Measurements from ENCODE around the gene DOK6. TPM values are rescaled to one million over a fixed set of nuclear protein-coding genes. Genes with fewer than 3 reads are reported as not detected.
A peak's percentile ranks its signal among the peaks of the same experiment; 100 is the strongest.
"Not testable (repeated sequence)": the region's sequence is repeated elsewhere in the genome, so short reads cannot be mapped to it uniquely, and the experiment has no call there.

The DOK6 gene
- not detected in 2 replicates for total RNA-seq (2014; rRNA removed; shearing (Covaris generic))

DNA sequence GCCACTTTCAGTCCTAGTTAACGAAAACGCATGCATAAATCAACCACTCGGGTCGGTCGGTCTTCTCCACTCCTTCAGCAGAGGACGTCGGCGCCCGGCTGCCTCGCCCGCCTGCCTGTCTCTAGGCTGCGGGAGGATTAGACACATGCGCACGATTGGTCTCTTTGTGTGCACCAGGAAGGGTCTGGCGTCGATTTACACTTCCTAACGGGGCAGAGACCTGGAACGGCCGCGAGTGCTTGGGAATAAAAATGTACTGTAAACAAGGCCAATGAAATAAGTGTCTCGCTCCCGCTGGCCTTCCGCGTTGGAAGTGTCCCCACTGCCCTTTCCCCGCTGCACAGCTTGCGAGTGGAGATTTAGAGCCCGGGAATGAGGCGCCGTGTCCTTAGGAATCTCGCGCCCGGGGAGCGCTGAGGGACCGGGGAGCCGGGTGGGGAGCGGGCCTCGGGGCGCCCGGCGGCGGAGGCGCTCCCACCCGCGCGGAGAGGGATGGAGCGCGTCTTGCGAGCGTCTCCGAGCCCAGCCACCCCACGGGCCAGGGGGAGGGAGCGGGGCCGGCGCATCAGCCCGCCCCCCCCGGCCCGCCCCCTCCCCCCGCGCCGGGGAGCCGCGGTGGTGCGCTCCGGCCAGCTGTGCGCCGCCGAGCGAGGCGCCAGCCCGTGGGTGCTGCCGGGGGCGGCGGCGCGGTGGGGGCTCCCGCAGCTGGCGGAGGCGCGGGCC, at the start of gene DOK6:
TSS of gene DOK6 (plus strand) at position 636 of the 723 bp plus-strand sequence.
- peak; percentile 9 for DNase-seq (ENCODE audit: low read depth)

DNA sequence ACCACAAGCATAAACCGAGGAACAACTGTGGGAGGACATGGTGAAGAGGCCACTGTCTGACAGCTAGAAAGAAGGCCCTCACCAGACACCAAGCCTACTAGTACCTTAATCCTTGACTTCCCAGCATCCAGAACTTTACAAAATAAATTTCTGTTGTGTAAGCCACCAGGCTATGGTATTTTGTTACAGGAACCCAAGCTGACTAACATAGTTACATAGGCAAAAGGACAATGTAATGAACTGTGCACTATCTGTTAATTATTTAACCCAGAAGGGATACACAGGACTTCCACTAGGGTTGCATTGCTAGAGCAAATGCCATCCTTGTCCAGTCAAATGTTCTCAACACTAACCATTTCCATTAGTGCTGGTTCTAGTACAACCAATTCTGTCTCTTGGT, 47.7 kb upstream of the DOK6 start:
- DNase-seq (ENCODE audit: low read depth): no peak

DNA sequence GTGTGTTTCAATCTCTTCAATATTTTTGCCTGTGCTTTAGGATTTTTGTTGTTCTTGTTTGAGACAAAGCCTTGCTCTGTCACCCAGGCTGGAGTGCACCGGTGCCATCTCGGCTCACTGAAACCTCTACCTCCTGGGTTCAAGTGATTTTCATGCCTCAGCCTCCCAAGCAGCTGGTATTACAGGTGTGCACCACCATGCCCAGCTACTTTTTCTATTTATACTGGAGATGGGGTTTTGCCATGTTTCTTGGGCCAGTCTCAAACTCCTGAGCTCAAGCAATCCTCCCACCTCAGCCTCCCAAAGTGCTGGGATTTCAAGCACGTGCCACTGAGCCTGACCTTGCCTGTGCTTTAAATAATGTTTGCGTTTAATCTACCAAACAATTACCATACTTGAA, 43.1 kb upstream of the DOK6 start:
- DNase-seq (ENCODE audit: low read depth): no peak

DNA sequence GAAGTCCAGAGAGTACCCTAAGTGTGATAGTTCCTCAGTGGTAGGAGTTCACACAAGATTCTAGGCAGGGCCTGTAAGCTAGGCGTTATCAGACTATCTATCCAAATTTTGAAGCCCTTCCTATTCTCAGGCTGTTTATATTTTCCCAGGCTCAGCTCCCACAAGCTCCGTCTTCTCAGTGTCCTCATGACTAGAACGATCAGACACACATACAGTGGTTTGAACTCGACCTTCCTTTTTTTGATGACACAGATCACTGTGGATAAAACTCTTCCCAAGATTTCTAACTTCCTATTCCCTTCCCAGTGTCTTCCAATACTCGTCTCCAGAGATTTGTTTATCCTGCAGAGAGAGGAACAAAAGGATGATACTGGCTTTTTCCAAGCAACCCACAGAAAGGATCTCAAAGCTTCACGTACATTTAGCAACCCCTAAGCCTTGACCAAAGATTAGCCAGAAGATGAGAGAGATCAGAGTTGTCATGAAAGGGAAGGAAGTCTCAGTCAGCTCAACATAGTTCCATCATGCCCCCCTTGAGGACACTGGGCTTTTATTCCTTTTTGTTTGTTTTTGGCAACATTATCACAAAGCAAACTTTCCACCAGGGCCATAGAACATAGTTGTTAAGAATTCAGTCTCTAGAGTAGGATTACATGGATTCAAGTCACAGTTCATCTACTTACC, 42.3 kb upstream of the DOK6 start:
- no peak for DNase-seq (ENCODE audit: low read depth)

DNA sequence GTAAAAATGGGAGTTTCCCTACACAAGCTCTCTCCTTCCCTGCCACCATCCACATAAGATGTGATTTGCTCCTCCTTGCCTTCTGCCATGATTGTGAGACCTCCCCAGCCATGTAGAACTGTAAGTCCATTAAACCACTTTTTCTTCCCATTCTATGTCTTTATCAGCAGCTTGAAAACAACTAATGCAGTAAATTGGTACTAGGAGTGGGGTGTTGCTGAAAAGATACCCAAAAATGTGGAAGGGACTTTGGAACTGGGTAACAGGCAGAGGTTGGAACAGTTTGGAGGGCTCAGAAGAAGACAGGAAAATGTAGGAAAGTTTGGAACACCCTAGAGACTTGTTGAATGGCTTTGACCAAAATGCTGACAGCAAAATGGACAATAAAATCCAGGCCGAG, 40.9 kb upstream of the DOK6 start:
- DNase-seq (ENCODE audit: low read depth): not testable (repeated sequence)

DNA sequence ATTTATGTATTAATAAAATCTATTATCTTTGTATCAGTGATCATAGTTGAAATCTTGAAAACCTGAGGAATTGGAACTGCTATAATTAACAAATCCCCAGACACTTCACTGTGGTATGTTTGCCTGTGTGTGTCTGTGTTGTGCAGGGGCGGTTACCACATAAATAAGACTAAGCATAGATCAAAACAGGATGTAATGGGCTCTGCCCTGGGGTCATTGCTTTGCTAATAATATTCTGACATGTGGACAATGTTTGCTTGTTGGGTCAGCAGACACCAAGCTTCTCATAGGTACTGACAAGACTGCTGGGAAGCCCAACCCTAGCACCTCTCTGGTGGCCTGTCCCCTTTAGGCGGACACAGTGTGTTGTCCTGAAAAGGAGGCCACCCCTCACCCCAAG, 35.8 kb upstream of the DOK6 start:
- no peak for DNase-seq (ENCODE audit: low read depth)

DNA sequence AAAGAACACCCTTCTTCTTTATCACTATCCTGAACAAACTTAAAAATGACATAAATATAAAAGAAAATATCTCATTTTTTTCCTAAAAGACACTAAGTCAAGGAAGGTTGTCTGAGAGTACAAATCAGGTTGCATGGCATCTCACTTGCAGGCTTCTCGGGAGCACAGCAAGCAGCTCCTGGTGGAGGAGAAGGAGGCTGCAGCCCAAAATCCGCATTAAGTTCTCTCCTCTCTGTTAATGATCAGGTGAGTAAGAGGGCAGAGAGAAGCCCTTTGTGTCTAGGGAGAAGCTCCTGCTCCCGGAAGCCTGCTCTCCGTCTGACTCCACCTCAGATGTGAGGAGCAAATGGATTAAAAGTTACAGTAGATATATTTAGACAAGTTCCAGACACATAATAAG, 35.0 kb upstream of the DOK6 start:
- DNase-seq (ENCODE audit: low read depth): no peak

DNA sequence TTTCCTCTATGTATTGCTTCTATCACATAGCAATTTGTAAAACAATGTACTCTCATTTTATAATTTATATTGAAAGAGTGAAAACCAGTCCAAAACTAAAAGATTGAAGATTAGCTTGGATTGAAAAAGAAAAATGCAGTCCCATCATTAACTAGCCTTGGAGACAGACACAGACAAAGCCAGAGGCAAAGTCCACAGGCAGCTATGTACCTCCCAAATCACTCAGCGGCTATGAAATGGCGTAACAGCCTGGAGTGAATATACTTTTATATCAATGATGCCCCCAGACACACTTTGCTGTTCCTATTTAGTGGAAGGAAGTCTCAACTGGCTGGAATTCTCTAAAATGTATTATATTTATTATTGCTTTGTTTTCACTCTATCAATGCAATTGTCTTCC, 33.6 kb upstream of the DOK6 start:
- no peak for DNase-seq (ENCODE audit: low read depth)

DNA sequence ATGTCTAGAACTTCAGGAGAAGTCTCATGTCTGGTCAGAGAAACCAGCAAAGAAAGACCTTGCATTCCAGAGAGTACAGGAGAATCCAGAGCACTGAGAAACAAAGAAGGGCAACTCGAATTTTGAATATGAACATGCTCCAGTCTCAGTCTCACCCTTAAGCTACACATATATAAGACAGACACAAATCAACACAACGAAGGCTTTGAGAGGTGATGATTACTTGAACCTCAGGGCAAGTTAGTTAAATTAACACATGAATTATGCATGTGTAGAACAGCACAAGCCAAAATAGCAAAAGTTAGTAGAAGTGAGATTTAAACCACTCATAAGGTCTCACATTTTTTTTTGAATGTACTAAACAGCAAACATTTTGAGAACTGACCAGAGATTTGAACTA, 29.0 kb upstream of the DOK6 start:
- no peak for DNase-seq (ENCODE audit: low read depth)

DNA sequence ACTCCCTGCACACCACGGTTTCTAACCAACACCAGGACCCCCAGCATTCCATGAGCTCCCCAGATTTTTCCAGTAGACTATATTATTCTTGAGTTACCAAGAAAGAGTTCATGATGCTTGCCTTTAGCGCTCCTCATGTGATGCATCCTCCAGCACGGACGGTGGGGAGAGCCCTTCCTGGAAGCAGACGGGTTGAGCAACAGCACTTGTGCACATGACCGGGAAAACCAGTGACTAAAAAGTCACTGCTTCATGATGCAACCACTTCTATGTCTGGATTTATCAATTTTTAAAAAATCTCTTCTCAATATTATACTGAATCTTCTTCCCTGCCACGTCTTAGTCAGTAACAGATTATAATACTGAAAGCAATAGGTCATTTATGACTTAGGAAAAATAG, 20.4 kb upstream of the DOK6 start:
- no peak for DNase-seq (ENCODE audit: low read depth)

DNA sequence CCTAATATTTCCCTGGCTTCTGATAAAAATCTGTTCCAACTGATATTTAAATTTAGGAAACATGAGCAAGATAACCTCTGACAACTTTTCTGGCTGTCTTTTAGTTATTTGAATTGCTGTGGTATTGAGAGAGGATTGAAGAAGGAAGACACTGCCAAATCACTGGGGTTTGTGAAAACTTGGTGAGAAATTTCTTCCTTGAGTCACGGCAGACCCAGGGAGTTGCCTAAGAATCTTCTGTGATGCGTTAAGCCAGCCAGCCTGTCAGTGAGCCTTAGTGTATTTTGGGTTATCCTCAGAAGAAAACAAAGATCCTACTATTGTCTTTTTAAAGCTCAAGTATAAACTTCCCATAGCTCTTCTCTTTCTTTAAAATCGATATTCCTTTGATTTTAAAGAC, 17.5 kb upstream of the DOK6 start:
- DNase-seq (ENCODE audit: low read depth): no peak

DNA sequence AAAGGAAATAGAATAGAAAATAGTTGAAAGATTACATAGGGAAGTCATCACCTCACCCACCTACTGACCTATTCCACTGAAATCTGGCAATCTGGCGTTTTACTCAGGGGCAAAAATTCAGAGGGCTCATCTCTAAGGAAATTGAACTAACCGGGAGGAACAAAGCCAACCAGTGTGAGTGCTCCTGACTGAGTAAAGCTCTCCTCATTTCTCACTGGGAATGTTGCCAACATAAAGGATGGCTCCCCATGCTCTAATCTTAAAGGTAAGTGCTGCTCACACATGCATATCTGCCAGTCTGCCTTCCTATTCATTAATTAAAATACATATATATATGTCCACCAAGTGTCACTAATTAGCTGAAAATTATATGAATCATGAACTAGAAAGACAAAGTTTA, 13.5 kb upstream of the DOK6 start:
- no peak for DNase-seq (ENCODE audit: low read depth)

DNA sequence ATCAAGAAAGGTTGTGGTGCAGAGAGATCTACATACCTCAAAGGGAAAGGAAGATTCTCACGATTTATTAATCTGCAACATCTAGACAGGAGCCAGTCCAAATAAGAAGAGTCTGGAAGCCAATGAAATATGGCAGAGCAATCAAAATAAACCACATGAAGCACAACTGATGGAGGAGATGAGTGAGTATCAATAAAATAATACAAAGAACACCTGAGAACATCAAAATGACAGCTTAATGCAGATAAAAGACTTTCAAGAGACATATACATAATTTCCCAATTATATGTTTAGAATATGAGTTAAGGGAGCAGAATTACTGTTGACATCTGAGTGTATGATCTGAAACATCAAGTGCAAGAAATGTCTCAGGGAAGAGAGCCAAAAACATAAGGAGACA, 12.5 kb upstream of the DOK6 start:
- no peak for DNase-seq (ENCODE audit: low read depth)

DNA sequence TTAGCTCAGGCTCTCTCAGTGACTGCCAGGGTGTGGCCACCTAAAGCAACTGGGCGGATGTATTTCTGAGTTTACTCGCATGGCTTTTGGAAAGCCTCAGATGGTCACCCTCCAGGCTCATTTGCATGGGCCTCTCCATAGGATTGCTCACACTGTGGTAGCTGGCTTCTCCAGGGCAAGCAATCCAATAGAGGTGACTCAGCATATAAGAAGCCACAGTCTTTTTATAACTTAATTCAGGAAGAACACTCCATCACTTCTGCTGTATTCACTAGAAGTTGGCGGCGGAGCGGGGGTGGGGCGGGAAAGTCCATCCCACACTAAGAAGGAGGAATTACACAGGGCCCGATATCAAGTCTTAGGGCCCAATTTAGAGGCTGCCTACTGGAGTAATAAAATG, 3.6 kb upstream of the DOK6 start:
- peak; percentile 54 for DNase-seq (ENCODE audit: low read depth)

DNA sequence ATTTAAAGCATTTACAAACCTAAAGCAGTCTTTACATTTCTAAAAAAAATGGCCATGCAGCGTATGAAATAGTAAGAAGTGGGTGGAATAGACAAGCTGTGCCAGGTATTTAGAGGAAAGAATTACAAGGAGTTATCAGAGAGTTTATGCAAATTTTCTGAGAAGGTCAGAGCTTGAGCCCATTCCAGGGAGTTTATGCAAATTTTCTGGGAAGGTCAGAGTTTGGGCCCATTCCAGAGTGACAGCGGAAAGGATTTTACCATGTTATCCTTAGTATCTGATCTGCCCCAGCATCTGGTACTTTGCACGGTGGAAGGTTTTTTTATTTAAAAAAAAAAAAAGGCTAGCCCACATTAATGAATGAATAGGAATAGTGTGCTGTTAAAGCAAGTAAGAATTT, 1.4 kb upstream of the DOK6 start:
- no peak for DNase-seq (ENCODE audit: low read depth)

DNA sequence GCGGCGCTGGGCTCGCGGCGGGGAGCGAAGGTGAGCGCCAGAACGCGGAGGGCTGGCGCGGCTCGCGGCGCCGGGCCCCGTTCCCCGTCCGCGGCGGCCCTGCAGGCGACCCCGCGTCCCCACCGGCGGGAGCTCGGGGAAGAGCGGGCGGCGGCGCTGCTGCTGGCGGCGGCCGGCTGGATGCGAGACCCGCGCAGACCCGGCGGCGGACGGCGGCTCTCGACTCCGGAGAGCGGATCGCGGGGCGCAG, 213 bp downstream of the DOK6 start:
- DNase-seq (ENCODE audit: low read depth): no peak

DNA sequence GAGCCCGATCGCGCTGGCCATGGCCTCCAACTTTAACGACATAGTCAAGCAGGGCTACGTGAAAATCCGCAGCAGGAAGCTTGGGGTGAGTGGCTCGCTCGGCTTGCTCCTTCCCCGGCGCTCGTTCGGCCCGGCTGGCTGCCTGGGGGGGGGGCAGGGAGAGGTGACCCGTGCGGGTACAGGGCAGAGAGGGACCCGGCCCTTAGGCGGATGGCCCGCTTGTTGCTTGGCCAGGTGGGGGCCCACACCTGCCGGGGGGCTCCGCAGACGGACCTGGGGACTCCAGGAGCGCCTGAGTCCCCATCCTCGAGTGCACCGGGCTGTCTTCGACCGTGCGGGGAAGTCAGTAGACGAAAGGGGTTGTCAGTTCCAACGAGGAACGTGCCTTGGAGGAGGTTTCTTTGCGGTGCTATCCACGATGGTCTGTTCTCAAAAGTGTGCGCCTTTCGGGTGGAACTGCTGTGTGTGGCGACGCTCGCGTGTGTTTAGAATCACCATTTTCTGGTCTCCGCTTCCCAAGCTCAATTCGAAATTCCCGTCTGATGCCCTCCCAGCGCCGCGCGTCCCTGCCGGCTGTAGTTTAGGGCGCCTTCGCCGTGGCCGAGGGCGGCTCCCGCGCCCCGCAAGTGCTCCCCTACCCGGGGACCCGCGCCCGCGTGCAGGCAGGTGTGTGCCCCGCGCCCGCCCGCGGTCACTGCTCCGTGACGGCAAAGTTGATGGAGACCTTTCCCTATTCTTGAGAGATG, 711 bp downstream of the DOK6 start:
- peak; percentile 1 for DNase-seq (ENCODE audit: low read depth)

DNA sequence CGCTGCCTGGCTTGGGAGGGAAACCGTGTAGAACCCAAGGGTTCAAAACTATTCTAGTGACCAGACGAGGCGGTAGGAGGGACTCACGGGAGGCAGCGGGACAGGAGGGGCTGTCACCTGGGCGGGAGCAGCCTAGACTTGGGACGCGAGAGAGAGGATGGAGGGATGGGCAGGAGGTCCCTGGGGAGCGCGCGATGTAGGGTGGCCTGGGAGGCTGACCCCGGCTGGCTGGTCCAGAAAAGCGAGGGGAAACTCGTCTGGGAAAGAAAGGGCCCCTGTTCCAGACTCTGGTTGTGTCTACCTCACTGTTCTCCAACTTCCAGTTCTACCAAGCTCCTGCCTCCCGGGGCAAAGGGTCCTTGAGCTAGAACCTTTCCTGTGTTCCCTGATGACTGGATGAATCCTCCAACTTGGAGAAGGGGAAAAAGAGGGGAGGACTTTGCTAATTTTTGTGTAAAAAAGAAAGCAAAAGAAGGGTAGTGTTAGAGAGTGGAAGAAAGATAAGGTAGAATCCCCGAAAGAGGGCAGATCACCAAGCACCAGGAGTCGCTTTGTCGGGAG, 1.4 kb downstream of the DOK6 start:
- no peak for DNase-seq (ENCODE audit: low read depth)

DNA sequence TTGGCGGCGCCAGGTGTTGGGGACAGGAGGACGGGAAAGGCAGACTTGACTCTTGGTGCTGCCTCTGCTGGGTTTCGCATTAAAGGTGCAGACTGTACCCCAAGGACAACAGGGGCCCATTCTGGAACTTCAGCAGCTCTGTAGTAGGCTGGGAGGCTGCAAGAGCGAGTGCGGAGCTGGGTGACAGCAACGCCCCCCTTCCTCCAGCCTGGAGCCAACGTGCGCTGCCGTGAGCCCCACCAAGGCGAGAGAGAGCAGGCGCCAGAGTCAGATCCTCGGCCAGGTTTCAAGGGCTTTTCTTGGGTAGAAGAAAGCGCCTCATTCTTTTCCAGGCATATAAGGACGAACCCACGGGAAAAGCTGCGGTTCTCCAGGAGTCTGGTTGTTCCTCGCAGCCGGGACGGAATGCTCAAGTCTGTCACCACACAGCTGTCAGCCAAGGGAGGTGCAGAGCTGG, 1.9 kb downstream of the DOK6 start:
- DNase-seq (ENCODE audit: low read depth): no peak

DNA sequence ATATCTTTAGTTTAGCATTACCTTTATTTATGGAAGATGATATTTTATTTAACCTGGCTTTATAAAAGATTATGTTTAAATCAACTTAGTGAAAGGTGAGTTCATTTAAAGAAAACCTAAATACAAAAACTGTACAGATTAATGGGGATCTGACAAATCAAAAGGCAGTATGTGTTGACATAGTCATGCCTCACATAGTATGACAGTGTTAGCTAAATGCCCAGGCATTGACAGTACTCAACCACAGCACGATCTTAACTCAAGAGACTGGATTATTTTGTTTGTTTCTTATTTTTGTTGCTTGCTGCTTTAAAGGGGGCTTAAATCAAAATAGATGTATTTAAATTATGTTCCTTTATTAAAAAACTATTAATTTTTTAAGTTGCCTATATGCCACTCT, 7.8 kb downstream of the DOK6 start:
- DNase-seq (ENCODE audit: low read depth): no peak

DNA sequence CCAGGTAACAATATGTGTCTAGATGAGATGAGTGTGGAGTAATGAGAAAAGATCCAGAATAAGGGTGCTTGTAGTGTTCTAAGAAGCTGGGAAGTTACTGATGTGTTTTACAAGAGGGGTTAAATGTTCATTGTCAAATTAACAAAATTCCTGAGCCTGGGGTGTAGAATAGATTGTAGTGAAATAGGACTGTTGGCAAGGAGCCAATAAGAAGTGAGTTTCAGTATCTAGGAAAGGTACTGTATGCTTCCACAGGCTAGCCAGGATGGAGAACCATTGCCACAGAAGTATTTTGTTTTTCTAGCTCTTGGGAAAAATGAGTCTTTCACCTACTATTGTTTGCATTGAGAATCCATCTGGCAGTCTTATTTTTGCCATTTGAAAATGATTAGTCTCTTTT, 10.5 kb downstream of the DOK6 start:
- DNase-seq (ENCODE audit: low read depth): no peak

DNA sequence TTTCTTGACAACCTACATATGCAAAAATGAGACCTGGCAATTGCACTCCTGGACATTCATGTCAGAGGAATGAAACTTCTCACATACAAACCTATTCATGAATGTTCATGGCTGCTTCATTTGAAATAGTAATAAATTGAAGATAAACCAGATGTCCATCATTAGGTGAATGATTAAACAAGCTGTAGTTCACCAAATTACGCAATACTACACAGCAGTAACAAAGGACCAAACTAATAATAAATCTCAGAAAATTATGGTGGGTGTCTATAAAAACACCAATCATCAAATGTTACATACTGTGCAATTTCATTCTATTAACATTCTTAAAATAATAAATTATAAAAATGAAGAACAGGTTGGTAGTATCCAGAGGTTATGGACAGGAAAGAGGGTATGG, 13.5 kb downstream of the DOK6 start:
- DNase-seq (ENCODE audit: low read depth): no peak

DNA sequence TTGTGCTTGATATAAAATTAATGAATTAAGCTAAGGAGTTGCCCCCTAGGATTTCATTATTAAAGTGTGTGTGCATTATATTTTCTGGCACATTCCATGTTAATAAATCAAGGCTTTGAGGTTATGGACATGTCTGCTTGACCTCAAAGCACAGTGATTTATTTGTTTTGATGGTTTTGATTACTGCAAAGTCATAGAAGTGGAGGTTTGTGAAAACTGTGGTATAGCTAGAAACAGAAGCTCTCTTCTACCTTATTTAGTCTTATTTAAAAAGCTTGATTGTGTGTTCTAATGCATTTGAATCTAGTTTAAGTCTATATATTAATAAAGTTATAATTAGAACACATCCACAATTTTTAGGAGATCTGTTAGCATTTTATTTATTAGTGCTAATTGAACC, 32.2 kb downstream of the DOK6 start:
- DNase-seq (ENCODE audit: low read depth): no peak

Measured in RPMI7951 (cell line).